Measurements from ENCODE around the gene CCS.

Gene CCS

GRCh38 chr11:66548041-66548440 is 44.9 kb upstream of the CCS start:
- no peak for TF ChIP-seq FOXP2 (optimal IDR thresholded peaks at IDR 0.05; ENCODE audit: control extremely low read depth, extremely low read length, insufficient read depth)
- no peaks in the 10 kb centered on the region for H3K36me3 ChIP-seq (ENCODE audit: insufficient read depth, low read length)
- H3K9ac ChIP-seq (ENCODE audit: insufficient read length) = no peak overlapping the region
- no peaks in the 10 kb centered on the region for H3K9me3 ChIP-seq (ENCODE audit: low read depth, low read length)
- no peak overlapping the region for H3K27ac ChIP-seq
- no peak for DNase-seq (ENCODE audit: low read depth, low spot score)
- H3K4me3 ChIP-seq = no peak overlapping the region

GRCh38 chr11:66548774-66549630 is 44.0 kb upstream of the CCS start:
- DNase-seq (ENCODE audit: low read depth, low spot score) = no peak
- Histone ChIP-seq H3K9me3 (ENCODE audit: low read depth, low read length) (no peaks in the 10 kb centered on the region), H3K9ac (ENCODE audit: insufficient read length) (no peak overlapping the region), H3K27ac (no peak overlapping the region), H3K36me3 (ENCODE audit: insufficient read depth, low read length) (no peaks in the 10 kb centered on the region), H3K4me3 (no peak overlapping the region)
- TF ChIP-seq EZH2 (IDR thresholded peaks at IDR 0.05) (no peak), POLR2AphosphoS5 (IDR thresholded peaks at IDR 0.05; ENCODE audit: borderline replicate concordance, low read depth, low read length) (no peak), FOXP2 (optimal IDR thresholded peaks at IDR 0.05; ENCODE audit: control extremely low read depth, extremely low read length, insufficient read depth) (no peak)

DNA sequence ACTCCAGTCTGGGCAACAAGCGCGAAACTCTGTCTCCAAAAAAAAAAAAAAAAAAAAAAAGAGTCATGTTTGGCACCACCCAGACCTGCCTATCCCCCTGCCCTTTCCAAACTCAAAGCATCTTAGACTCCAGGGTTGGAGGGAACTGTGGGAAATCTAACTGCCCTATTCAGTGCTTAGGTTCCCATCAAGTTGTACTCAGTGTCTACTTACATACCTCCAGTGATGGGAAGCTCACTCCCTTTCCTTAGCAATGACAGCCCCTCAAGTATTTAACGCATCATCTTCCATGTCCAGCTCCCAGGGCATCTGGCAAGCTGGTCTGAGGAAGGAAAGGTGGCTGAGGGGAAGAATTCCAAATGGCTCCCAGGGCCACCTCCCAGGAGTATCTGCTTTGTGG is 43.3 kb upstream of the CCS start:
- DNase-seq (ENCODE audit: low read depth, low spot score) = no peak
- Histone ChIP-seq H3K27ac (no peak overlapping the region), H3K36me3 (ENCODE audit: insufficient read depth, low read length) (no peaks in the 10 kb centered on the region), H3K9me3 (ENCODE audit: low read depth, low read length) (no peaks in the 10 kb centered on the region), H3K4me3 (no peak overlapping the region), H3K9ac (ENCODE audit: insufficient read length) (no peak overlapping the region)
- TF ChIP-seq POLR2AphosphoS5 (IDR thresholded peaks at IDR 0.05; ENCODE audit: borderline replicate concordance, low read depth, low read length) (no peak), FOXP2 (optimal IDR thresholded peaks at IDR 0.05; ENCODE audit: control extremely low read depth, extremely low read length, insufficient read depth) (no peak), EZH2 (IDR thresholded peaks at IDR 0.05) (no peak)

DNA sequence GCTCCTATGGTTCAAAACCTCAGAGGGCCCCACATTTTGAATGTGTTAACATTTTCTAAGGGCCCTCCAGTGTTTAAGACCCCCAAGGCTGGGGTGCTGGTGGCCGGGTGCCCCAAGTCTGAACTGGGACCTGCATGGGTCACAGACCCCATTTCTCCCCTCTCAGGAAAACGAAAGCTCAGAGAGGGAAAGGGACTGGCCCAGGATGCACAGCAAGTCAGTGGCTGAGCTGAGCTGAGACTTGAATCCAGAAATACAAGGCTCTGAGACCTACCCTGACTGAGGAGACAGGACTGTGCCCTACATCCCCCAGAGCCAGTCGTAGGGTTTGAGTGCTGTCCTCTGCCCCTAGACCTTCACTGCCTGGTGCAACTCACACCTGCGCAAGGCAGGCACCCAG is 42.1 kb upstream of the CCS start:
- H3K36me3 ChIP-seq (ENCODE audit: insufficient read depth, low read length) = no peaks in the 10 kb centered on the region
- no peak overlapping the region for H3K4me3 ChIP-seq
- H3K27ac ChIP-seq = no peak overlapping the region
- TF ChIP-seq POLR2AphosphoS5 (IDR thresholded peaks at IDR 0.05; ENCODE audit: borderline replicate concordance, low read depth, low read length) (no peak), FOXP2 (optimal IDR thresholded peaks at IDR 0.05; ENCODE audit: control extremely low read depth, extremely low read length, insufficient read depth) (no peak), EZH2 (IDR thresholded peaks at IDR 0.05) (no peak)
- no peak for DNase-seq (ENCODE audit: low read depth, low spot score)
- H3K9me3 ChIP-seq (ENCODE audit: low read depth, low read length) = no peaks in the 10 kb centered on the region
- H3K9ac ChIP-seq (ENCODE audit: insufficient read length) = no peak overlapping the region

- H3K27ac ChIP-seq = no peak overlapping the region
- TF ChIP-seq POLR2AphosphoS5 (IDR thresholded peaks at IDR 0.05; ENCODE audit: borderline replicate concordance, low read depth, low read length) (no peak), EZH2 (IDR thresholded peaks at IDR 0.05) (no peak), FOXP2 (optimal IDR thresholded peaks at IDR 0.05; ENCODE audit: control extremely low read depth, extremely low read length, insufficient read depth) (no peak)
- H3K9ac ChIP-seq (ENCODE audit: insufficient read length) = no peak overlapping the region
- no peaks in the 10 kb centered on the region for H3K36me3 ChIP-seq (ENCODE audit: insufficient read depth, low read length)
- no peaks in the 10 kb centered on the region for H3K9me3 ChIP-seq (ENCODE audit: low read depth, low read length)
- no peak for DNase-seq (ENCODE audit: low read depth, low spot score)
- no peak overlapping the region for H3K4me3 ChIP-seq
These were observed 38.4 kb upstream of the CCS start for GRCh38 chr11:66554602-66555001.

DNA sequence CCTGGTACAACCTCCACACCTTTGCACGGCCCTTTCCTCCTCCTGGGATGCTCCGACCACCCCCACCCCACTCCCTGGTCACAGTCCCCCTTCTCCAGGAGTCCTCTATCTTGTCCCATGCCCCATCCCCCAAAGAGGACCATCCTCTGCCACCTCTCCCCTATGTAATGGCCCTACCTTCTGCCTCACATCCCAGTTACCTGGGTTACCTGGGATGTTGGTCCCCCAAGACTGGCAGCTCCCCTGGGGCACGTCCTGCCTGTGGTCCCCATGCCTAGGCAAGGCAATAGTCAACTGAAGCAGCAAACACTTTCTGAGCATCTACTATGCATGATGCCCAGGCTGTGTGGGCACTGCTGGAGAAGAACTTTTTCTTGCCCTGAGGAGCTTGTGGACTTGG is 37.6 kb upstream of the CCS start:
- Histone ChIP-seq H3K27ac (no peak overlapping the region), H3K36me3 (ENCODE audit: insufficient read depth, low read length) (no peaks in the 10 kb centered on the region), H3K9ac (ENCODE audit: insufficient read length) (no peak overlapping the region), H3K9me3 (ENCODE audit: low read depth, low read length) (no peaks in the 10 kb centered on the region), H3K4me3 (no peak overlapping the region)
- no peak for DNase-seq (ENCODE audit: low read depth, low spot score)
- TF ChIP-seq POLR2AphosphoS5 (IDR thresholded peaks at IDR 0.05; ENCODE audit: borderline replicate concordance, low read depth, low read length) = no peak
- no peak for TF ChIP-seq EZH2 (IDR thresholded peaks at IDR 0.05)
- TF ChIP-seq FOXP2 (optimal IDR thresholded peaks at IDR 0.05; ENCODE audit: control extremely low read depth, extremely low read length, insufficient read depth) = no peak

DNA sequence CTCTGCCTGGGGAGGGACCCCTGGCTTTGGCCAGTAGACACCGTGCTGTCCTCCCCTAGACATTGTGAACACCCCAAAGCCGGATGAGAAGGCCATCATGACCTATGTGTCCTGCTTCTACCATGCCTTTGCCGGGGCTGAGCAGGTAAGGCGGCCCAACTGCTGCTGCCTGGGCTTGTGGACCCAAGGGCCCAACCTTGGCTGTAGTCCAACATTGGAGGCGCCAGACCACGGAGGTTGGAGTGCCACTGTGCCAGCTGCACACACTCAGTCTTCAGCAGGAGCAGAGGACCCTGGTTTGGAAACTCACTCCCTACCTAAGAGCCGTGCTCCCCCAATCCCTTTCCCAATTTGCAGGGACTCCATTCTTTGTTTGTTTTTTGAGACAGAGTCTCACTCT is 36.9 kb upstream of the CCS start:
- no peak overlapping the region for H3K27ac ChIP-seq
- no peaks in the 10 kb centered on the region for H3K9me3 ChIP-seq (ENCODE audit: low read depth, low read length)
- DNase-seq (ENCODE audit: low read depth, low spot score) = no peak
- no peaks in the 10 kb centered on the region for H3K36me3 ChIP-seq (ENCODE audit: insufficient read depth, low read length)
- TF ChIP-seq FOXP2 (optimal IDR thresholded peaks at IDR 0.05; ENCODE audit: control extremely low read depth, extremely low read length, insufficient read depth) (no peak), POLR2AphosphoS5 (IDR thresholded peaks at IDR 0.05; ENCODE audit: borderline replicate concordance, low read depth, low read length) (no peak), EZH2 (IDR thresholded peaks at IDR 0.05) (no peak)
- no peak overlapping the region for H3K4me3 ChIP-seq
- no peak overlapping the region for H3K9ac ChIP-seq (ENCODE audit: insufficient read length)

- Histone ChIP-seq H3K27ac (no peak overlapping the region), H3K36me3 (ENCODE audit: insufficient read depth, low read length) (no peaks in the 10 kb centered on the region), H3K4me3 (no peak overlapping the region), H3K9me3 (ENCODE audit: low read depth, low read length) (no peaks in the 10 kb centered on the region), H3K9ac (ENCODE audit: insufficient read length) (no peak overlapping the region)
- TF ChIP-seq FOXP2 (optimal IDR thresholded peaks at IDR 0.05; ENCODE audit: control extremely low read depth, extremely low read length, insufficient read depth) (no peak), EZH2 (IDR thresholded peaks at IDR 0.05) (no peak), POLR2AphosphoS5 (IDR thresholded peaks at IDR 0.05; ENCODE audit: borderline replicate concordance, low read depth, low read length) (no peak)
- DNase-seq (ENCODE audit: low read depth, low spot score) = no peak
These were observed 35.2 kb upstream of the CCS start for GRCh38 chr11:66557733-66558326.

Data from SK-N-MC (cell line).